ENCODE results near the gene DCD.

The DCD gene

DNA sequence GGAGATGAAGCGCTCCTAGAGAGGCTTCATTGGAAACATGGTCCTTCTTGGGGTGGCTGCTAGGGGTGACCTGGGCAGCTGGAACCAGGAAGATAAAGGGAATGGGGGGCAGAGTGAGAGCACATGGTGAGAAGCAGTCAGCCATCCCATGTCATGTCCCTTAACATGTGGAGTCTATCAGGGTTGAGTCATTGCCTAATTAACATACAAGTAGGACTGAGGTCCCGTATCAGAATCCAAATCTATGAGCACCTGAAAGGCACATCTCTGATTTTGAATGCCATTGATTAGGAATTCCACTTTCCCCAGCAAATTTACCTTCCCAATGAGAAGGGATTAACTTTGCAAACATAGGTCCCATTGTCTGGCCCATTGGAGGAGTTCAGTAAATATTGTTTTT lies 39.4 kb downstream of the DCD start:
- no peak for DNase-seq (ENCODE audit: low read depth in 2 of 3, low spot score in 1 of 3)

DNA sequence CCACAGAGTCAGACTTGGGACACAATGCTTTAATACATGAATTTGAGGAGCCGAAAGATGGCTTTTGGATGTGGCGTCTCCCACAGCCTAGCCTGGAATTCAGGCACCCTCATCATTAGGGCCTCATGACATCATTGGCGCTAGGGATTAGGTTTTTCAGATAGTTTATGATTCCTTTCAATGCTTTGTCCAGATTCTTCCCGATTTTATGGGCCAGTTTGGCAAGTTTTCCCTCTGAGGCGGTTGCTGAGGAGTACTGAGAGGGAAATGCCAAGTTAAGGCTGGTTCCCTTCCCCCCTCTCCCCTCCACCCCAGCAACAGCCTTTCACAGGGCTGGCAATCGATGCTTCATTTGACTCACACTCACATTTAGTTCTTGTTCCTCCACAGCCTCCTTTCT lies 40.0 kb downstream of the DCD start:
- no peak for DNase-seq (ENCODE audit: low read depth in 2 of 3, low spot score in 1 of 3)

DNA sequence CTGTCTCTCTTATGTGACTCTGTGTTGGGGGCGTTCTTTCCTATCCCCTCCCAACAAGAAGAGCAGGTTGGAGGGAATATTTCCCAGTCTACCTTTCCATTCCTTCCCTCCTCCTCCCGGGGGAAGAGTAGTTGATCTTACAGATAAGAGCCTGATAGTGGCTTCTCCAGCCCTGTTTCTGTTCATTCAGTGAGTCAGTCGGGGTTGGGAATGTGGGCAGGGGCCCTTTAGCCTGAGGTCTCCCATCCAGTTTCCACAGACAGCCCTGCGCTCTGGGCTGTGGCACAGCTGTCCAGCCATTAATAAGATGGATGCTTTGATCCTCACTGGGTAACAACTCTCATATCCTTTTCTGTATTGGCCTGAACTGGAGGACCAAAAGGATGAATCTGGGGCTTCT lies 41.6 kb downstream of the DCD start:
- no peak for DNase-seq (ENCODE audit: low read depth in 2 of 3, low spot score in 1 of 3)

DNA sequence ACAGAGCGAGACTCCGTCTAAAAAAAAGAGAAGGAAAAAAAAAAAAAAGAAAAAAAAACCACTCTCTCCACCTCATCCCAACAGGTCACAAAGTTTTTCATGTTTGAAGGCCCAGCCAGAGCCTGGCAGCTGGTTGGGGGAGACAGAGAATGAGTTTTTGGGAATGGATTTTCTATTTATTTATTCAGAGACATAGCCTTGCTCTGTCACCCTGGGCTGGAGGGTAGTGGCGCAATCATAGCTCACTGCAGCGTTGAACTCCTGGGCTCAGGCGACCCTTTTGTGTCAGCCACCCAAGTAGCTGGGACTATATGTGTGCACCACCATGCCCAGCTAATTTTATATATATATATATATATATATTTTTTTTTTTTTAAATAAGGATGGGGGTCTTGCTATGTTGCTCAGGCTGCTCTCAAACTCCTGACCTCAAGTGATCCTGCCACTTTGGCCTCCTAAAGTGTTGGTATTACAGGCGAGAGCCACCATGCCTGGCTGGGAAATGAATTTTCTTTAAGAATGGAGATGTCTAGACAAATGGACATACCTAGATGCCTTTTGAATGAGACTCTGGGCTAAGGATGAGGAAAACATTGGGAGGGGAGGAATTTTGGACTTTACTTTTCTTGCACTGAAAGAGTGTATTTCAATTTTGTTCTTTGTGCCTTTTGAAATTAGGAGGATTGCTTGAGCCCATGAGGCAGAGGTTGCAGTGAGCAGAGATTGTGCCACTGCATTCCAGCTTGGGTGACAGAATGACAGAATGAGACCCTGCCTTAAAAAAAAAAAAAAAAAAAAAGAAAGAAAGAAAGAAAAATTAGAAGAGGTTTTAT lies 42.8 kb downstream of the DCD start:
- no peak for DNase-seq (ENCODE audit: low read depth in 2 of 3, low spot score in 1 of 3)

DNA sequence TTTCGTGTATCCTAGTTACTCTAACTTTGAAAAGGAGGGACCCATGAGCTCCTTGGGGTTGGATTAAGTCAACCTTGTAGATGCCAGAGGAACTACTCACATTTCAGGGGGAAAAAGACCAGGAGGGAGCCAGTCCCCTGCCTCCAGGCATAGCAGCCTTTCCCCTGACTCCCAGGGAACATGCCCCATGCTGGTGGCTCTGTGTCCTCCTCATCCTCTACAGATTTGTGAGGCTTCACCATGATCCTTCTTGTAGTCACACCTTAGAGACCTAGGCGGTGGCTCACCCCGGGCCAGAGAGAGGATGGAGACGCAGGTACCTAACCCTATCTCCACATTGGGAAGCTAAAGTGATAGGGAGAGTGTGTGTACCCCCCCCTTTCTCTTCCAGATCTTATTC lies 43.7 kb downstream of the DCD start:
- DNase-seq (ENCODE audit: low read depth in 2 of 3, low spot score in 1 of 3), result no peak

DNA sequence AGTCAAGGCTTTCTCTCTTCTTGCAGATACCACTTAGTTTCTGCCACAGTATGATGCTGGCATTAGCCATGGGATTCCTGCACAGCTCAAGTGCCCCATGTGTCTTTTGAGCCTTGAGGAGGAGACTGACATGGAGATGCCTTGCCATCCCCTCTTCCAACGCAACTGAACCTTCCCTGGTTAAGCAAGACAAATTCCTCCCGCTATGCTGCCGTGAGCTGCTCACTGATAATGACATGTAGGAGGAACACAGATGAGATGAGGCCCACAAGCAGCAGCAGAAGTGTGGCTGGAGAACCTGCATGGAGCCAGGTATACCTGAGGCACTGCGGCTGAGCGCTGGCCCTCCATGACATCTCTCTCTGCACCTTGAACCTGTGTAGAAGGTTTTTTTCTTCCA lies 44.3 kb downstream of the DCD start:
- no peak for DNase-seq (ENCODE audit: low read depth in 2 of 3, low spot score in 1 of 3)

DNA sequence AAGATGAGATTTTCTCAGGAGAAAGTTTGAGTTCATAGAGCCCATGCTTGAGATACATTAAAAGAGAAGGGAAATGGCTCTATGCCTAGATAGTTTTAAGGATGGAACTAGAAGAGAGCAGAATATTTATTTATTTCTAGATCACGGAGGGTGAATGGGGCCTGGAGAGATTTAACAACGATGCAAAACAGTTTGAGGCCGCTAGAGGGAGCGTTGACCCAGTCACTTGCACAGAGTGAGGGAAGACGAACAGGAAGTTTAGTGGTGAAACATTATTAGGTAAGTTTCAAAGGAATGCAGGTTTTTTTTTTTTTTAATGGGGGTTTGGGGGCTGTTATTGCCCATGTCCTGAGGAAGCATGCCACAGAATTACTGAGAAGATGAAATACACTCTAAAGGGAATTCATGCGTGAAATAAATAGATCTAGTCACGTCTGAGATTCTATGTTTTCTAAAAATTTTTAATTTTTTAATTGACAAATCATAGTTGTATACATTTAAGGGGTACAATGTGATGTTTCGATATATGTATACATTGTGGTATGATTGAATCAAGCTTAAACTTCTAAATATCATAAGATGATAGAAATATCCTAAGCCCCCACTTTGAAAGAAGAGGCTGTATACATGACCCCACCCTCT lies 44.9 kb downstream of the DCD start:
- peak; percentile 44 to 67 (median 48) for DNase-seq (ENCODE audit: low read depth in 2 of 3, low spot score in 1 of 3)

DNA sequence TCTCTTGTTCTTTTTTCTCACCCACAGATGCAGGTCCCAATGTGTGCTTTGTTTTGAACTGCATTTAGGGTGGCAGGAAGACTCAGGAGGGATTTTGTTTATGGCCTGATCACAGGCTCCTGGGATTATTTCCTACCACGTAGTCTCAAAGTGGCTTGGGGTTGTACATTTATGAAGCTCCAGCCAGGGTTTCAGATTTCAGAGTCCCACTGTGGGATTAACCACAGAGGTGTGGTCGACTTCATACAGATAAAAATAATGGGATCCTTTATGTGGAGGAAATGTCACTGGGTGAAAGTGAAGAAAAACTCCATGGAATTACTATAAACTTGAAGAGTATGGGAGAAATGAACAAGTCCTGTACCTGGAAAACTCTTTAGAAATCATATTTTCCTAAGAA lies 45.5 kb downstream of the DCD start:
- no peak for DNase-seq (ENCODE audit: low read depth in 2 of 3, low spot score in 1 of 3)

DNA sequence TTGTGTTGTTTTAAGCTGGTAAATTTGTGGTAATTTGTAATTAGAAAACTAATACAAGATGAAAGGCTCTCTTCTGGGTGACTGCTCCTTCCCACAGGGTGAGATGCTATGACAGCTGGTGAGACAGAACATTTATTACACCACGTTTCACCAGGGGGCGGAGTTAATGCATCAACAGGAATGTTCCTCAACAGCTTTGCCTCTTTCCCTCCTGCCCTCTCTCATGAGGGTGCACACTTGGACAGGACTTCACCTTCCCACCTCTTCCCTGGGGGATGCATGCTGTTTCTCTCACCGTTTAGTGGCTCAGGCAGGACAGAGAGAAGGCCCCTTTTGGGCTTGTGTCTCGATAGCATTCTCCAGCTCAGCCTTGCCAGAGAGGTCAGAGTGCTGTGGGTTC lies 46.3 kb downstream of the DCD start:
- no peak for DNase-seq (ENCODE audit: low read depth in 2 of 3, low spot score in 1 of 3)

DNA sequence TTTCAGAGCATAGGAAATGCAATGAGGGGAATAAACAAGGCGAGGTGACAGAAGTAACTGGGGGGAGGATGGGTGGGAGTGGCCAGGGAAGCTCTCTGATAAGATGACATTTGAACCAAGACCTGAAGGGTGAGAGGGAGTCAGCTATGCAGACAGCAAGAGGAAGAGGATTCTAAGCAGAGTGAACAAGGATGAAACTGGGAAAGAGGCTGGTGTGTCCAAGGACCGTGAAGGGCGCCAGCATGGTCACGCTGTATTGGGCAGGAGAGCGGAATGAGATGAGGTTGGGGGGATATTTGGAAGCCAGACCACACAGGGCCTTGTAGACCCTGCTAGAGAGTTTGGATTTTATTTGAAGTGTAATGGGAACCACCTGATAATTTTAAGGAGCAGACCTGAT lies 49.2 kb downstream of the DCD start:
- DNase-seq (ENCODE audit: low read depth in 2 of 3, low spot score in 1 of 3), result no peak

DNA sequence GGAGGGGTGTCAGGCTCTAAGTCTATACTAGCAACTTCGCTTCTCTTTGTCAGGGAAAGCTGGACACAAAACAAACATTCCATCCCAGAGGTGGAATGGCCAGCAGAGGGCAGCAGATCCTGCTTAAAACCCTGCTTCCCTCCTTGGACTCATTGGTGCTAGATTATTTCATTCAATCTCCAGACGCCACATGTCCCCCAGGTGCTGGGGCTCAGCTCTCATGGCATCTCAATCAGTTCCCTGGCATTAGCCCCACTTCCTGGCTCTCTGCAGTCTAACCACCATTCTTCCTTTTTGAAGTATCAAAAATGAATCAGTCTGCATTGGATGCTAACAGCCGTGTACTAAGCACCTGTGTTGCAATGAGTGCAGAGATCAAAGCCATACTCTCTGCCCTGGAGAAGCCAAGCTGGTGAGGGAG lies 51.6 kb downstream of the DCD start:
- peak; percentile 25 to 56 (median 48) for DNase-seq (ENCODE audit: low read depth in 2 of 3, low spot score in 1 of 3)

DNA sequence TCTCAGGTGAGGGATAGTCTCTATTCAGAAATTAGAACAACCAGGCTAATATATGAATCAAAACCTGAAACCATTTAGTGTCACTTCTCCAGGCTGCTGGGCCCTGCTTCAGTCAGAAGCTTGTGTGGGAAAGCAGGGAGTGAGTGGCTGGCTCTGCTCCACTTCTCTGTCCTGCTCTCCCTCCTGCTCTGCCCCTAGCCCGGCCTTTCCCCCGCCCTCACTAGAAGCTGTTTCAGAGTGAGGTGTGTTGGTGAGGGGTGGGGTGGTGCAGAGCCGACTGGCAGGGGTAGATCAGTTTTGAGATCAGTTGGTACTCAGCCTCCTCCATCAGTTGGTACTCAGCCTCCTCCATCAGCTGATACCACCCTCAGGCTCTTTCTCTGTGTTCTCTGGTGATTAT lies 52.7 kb downstream of the DCD start:
- no peak for DNase-seq (ENCODE audit: low read depth in 2 of 3, low spot score in 1 of 3)
